ENCODE data around the gene XYLT2. TPM values are rescaled to one million over a fixed set of nuclear protein-coding genes. Genes with fewer than 3 reads are reported as not detected.

Gene XYLT2
- polyA plus RNA-seq, 1 experiment, result 25.0 TPM

- CTCF ChIA-PET, result interaction anchor here (1.1 to 2.6 kb wide), 3 partner anchors 9 to 44 kb away, joined by 4 to 24 read pairs (median 5); partner anchors contain the start of gene LRRC59
- TF ChIP-seq CTCF (IDR thresholded peaks at IDR 0.05; ENCODE audit: insufficient read depth, low read depth, low read length), result no peak
- Histone ChIP-seq H3K27me3 (ENCODE audit: control insufficient read depth, insufficient read depth, low read length) (no peaks in the 10 kb centered on the region), H3K4me3 (ENCODE audit: low read depth, low read length) (no peak overlapping the region), H3K36me3 (ENCODE audit: control insufficient read depth, insufficient read depth, low read length) (peaks cover 39% of the 10 kb centered on the region)
- DNase-seq (ENCODE audit: low read depth), result no peak
- POLR2A ChIA-PET, result no interaction called here
Measured at GRCh38 chr17:50352693-50353599, 7.0 kb downstream of the XYLT2 start.

GRCh38 chr17:50353600-50354195 is 7.8 kb downstream of the XYLT2 start:
- CTCF ChIA-PET, result interaction anchor here (1.1 to 2.0 kb wide), 2 partner anchors 12 to 57 kb away, joined by 3 to 7 read pairs; no protein-coding TSS in a partner anchor
- no peak for TF ChIP-seq CTCF (IDR thresholded peaks at IDR 0.05; ENCODE audit: insufficient read depth, low read depth, low read length)
- DNase-seq (ENCODE audit: low read depth), result no peak
- peaks cover 47% of the 10 kb centered on the region for H3K36me3 ChIP-seq (ENCODE audit: control insufficient read depth, insufficient read depth, low read length)
- no peaks in the 10 kb centered on the region for H3K27me3 ChIP-seq (ENCODE audit: control insufficient read depth, insufficient read depth, low read length)
- no peak overlapping the region for H3K4me3 ChIP-seq (ENCODE audit: low read depth, low read length)
- POLR2A ChIA-PET, result no interaction called here

- Histone ChIP-seq H3K27me3 (ENCODE audit: control insufficient read depth, insufficient read depth, low read length) (no peaks in the 10 kb centered on the region), H3K36me3 (ENCODE audit: control insufficient read depth, insufficient read depth, low read length) (peaks cover 50% of the 10 kb centered on the region), H3K4me3 (ENCODE audit: low read depth, low read length) (no peak overlapping the region)
- no peak for TF ChIP-seq CTCF (IDR thresholded peaks at IDR 0.05; ENCODE audit: insufficient read depth, low read depth, low read length)
- ChIA-PET POLR2A (no interaction called here), CTCF (interaction anchor here (1.1 to 2.0 kb wide), 2 partner anchors 11 to 58 kb away, joined by 3 to 7 read pairs; no protein-coding TSS in a partner anchor)
- no peak for DNase-seq (ENCODE audit: low read depth)
Measured at GRCh38 chr17:50354198-50354597, 8.3 kb downstream of the XYLT2 start.

- POLR2A ChIA-PET, result no interaction called here
- CTCF ChIA-PET, result interaction anchor here (1.1 to 2.0 kb wide), 2 partner anchors 11 to 58 kb away, joined by 3 to 7 read pairs; no protein-coding TSS in a partner anchor
- Histone ChIP-seq H3K4me3 (ENCODE audit: low read depth, low read length) (no peak overlapping the region), H3K27me3 (ENCODE audit: control insufficient read depth, insufficient read depth, low read length) (no peaks in the 10 kb centered on the region), H3K36me3 (ENCODE audit: control insufficient read depth, insufficient read depth, low read length) (peaks cover 52% of the 10 kb centered on the region)
- DNase-seq (ENCODE audit: low read depth), result no peak
- TF ChIP-seq CTCF (IDR thresholded peaks at IDR 0.05; ENCODE audit: insufficient read depth, low read depth, low read length), result no peak
Measured at GRCh38 chr17:50354776-50355175, 8.8 kb downstream of the XYLT2 start.

- no peak for DNase-seq (ENCODE audit: low read depth)
- ChIA-PET POLR2A (no interaction called here), CTCF (interaction anchor here (2.0 kb wide), 1 partner anchor 10 kb away, joined by 7 read pairs; no protein-coding TSS in a partner anchor)
- Histone ChIP-seq H3K36me3 (ENCODE audit: control insufficient read depth, insufficient read depth, low read length) (peaks cover 55% of the 10 kb centered on the region), H3K4me3 (ENCODE audit: low read depth, low read length) (no peak overlapping the region), H3K27me3 (ENCODE audit: control insufficient read depth, insufficient read depth, low read length) (no peaks in the 10 kb centered on the region)
- TF ChIP-seq CTCF (IDR thresholded peaks at IDR 0.05; ENCODE audit: insufficient read depth, low read depth, low read length), result no peak
Measured at GRCh38 chr17:50355336-50355700, 9.4 kb downstream of the XYLT2 start.

Measured in BJ (cell line).